HG02798 (cell line): Measurements from ENCODE around the gene INTS4.
"Not testable (repeated sequence)": the region's sequence is repeated elsewhere in the genome, so short reads cannot be mapped to it uniquely, and the experiment has no call there.

Experiments used
- ATAC-seq: cut with Tn5 transposase; IDR thresholded peaks from one replicate; pipeline ENCODE4 v1.9.1; 2021; ENCODE audit warnings: mild to moderate bottlenecking; ENCODE audit not compliant: unreplicated experiment, poor library complexity

Gene INTS4

GRCh38 chr11:77959434-77959833, 35.0 kb downstream of the INTS4 start:
- no peak for ATAC-seq

- not testable (repeated sequence) for ATAC-seq
These were observed 35.8 kb downstream of the INTS4 start for GRCh38 chr11:77958583-77959177.

GRCh38 chr11:77943296-77943695, 51.2 kb downstream of the INTS4 start:
- not testable (repeated sequence) for ATAC-seq

- ATAC-seq, result not testable (repeated sequence)
These were observed 52.0 kb downstream of the INTS4 start for GRCh38 chr11:77942465-77942864.

GRCh38 chr11:77933596-77933995, 60.9 kb downstream of the INTS4 start:
- not testable (repeated sequence) for ATAC-seq

- ATAC-seq, result not testable (repeated sequence)
These were observed 63.9 kb downstream of the INTS4 start for GRCh38 chr11:77930334-77931208.

- not testable (repeated sequence) for ATAC-seq
These were observed 76.8 kb downstream of the INTS4 start for GRCh38 chr11:77917713-77918112.

- ATAC-seq, result not testable (repeated sequence)
These were observed 80.1 kb downstream of the INTS4 start for GRCh38 chr11:77914307-77914791.

GRCh38 chr11:77913608-77914306, 80.7 kb downstream of the INTS4 start:
- not testable (repeated sequence) for ATAC-seq

- not testable (repeated sequence) for ATAC-seq
These were observed 83.6 kb downstream of the INTS4 start for GRCh38 chr11:77910828-77911227.

- ATAC-seq, result no peak
These were observed 85.2 kb downstream of the INTS4 start for GRCh38 chr11:77909277-77909676.

GRCh38 chr11:77908835-77909234, 85.6 kb downstream of the INTS4 start:
- ATAC-seq, result no peak

- ATAC-seq, result not testable (repeated sequence)
These were observed 99.5 kb downstream of the INTS4 start for GRCh38 chr11:77894949-77895348.

- ATAC-seq, result not testable (repeated sequence)
These were observed 102.8 kb downstream of the INTS4 start for GRCh38 chr11:77891703-77892102.

GRCh38 chr11:77891256-77891655, 103.2 kb downstream of the INTS4 start:
- ATAC-seq, result not testable (repeated sequence)

- not testable (repeated sequence) for ATAC-seq
These were observed 103.8 kb downstream of the INTS4 start for GRCh38 chr11:77890619-77891056.

GRCh38 chr11:77890100-77890614, 104.3 kb downstream of the INTS4 start:
- ATAC-seq, result not testable (repeated sequence)

- ATAC-seq, result not testable (repeated sequence)
These were observed 105.4 kb downstream of the INTS4 start for GRCh38 chr11:77889045-77889444.

- no peak for ATAC-seq
These were observed 108.1 kb downstream of the INTS4 start for GRCh38 chr11:77886401-77886800.

- ATAC-seq, result no peak
These were observed 109.7 kb downstream of the INTS4 start for GRCh38 chr11:77884829-77885190.
